Measurements from ENCODE around the gene RAB22A. TPM values are rescaled to one million over a fixed set of nuclear protein-coding genes. Genes with fewer than 3 reads are reported as not detected.

Gene RAB22A
- total RNA-seq, 1 donor from 2014 or later: 22.6 TPM

GRCh38 chr20:58310291-58310782 is 822 bp downstream of the RAB22A start:
- Histone ChIP-seq H3K27me3 (ENCODE audit: low read depth) (no peaks in the 10 kb centered on the region), H3K27ac (peak overlapping the region; percentile 94), H3K9me3 (no peaks in the 10 kb centered on the region), H3K36me3 (peaks cover 41% of the 10 kb centered on the region), H3K4me3 (peak overlapping the region; percentile 98), H3K4me1 (peaks cover 44% of the 10 kb centered on the region)
- TF ChIP-seq CTCF (IDR thresholded peaks at IDR 0.05): no peak
- no peak for ATAC-seq
- no peak for DNase-seq
- intact Hi-C loops (cut with DNase I): no loop called here

GRCh38 chr20:58312836-58313235 is 3.3 kb downstream of the RAB22A start:
- peaks cover 22% of the 10 kb centered on the region for H3K4me1 ChIP-seq
- no peaks in the 10 kb centered on the region for H3K9me3 ChIP-seq
- no peaks in the 10 kb centered on the region for H3K27me3 ChIP-seq (ENCODE audit: low read depth)
- intact Hi-C loops (cut with DNase I): no loop called here
- no peak overlapping the region for H3K27ac ChIP-seq
- no peak for DNase-seq
- ATAC-seq: no peak
- TF ChIP-seq CTCF (IDR thresholded peaks at IDR 0.05): no peak
- H3K4me3 ChIP-seq: no peak overlapping the region
- peaks cover 54% of the 10 kb centered on the region for H3K36me3 ChIP-seq

GRCh38 chr20:58313396-58313795 is 3.9 kb downstream of the RAB22A start:
- Histone ChIP-seq H3K4me3 (no peak overlapping the region), H3K27me3 (ENCODE audit: low read depth) (no peaks in the 10 kb centered on the region), H3K9me3 (no peaks in the 10 kb centered on the region), H3K27ac (no peak overlapping the region), H3K36me3 (peaks cover 59% of the 10 kb centered on the region), H3K4me1 (peaks cover 17% of the 10 kb centered on the region)
- ATAC-seq (no peak), DNase-seq (no peak)
- intact Hi-C loops (cut with DNase I): no loop called here
- TF ChIP-seq CTCF (IDR thresholded peaks at IDR 0.05): no peak

GRCh38 chr20:58321205-58321604 is 11.7 kb downstream of the RAB22A start:
- no peak overlapping the region for H3K4me3 ChIP-seq
- ATAC-seq: no peak

GRCh38 chr20:58322083-58322482 is 12.6 kb downstream of the RAB22A start:
- TF ChIP-seq CTCF (IDR thresholded peaks at IDR 0.05): no peak
- no peak overlapping the region for H3K4me3 ChIP-seq
- no peaks in the 10 kb centered on the region for H3K4me1 ChIP-seq
- H3K36me3 ChIP-seq: peaks cover 7% of the 10 kb centered on the region
- no peak for DNase-seq
- no peaks in the 10 kb centered on the region for H3K27me3 ChIP-seq (ENCODE audit: low read depth)
- no peaks in the 10 kb centered on the region for H3K9me3 ChIP-seq
- intact Hi-C loops (cut with DNase I): no loop called here
- no peak for ATAC-seq
- no peak overlapping the region for H3K27ac ChIP-seq

More at GRCh38 chr20:58321205-58321604, 11.7 kb downstream of the RAB22A start:
- no peaks in the 10 kb centered on the region for H3K9me3 ChIP-seq
- intact Hi-C loops (cut with DNase I): no loop called here
- no peaks in the 10 kb centered on the region for H3K27me3 ChIP-seq (ENCODE audit: low read depth)
- no peak for DNase-seq
- H3K36me3 ChIP-seq: peaks cover 16% of the 10 kb centered on the region
- no peak overlapping the region for H3K27ac ChIP-seq
- H3K4me1 ChIP-seq: no peaks in the 10 kb centered on the region
- no peak for TF ChIP-seq CTCF (IDR thresholded peaks at IDR 0.05)

- Histone ChIP-seq H3K4me3 (no peak overlapping the region), H3K4me1 (peaks cover 11% of the 10 kb centered on the region), H3K36me3 (no peaks in the 10 kb centered on the region), H3K27me3 (ENCODE audit: low read depth) (no peaks in the 10 kb centered on the region), H3K9me3 (no peaks in the 10 kb centered on the region), H3K27ac (no peak overlapping the region)
- intact Hi-C loops (cut with DNase I): no loop called here
- no peak for TF ChIP-seq CTCF (IDR thresholded peaks at IDR 0.05)
- no peak for DNase-seq
- no peak for ATAC-seq
Observed at GRCh38 chr20:58325912-58326311, 16.4 kb downstream of the RAB22A start.
